8988T (cell line): ENCODE data around the gene ARHGEF7.

Source experiments
- DNase-seq: peaks from one replicate; pipeline ENCODE4 v3.0.0; 2011

The ARHGEF7 gene

GRCh38 chr13:111202156-111202621 lies 87.1 kb downstream of the ARHGEF7 start:
- DNase-seq = no peak

- DNase-seq = no peak
These were observed 87.6 kb downstream of the ARHGEF7 start for GRCh38 chr13:111202745-111203144.

GRCh38 chr13:111203736-111204389 lies 88.8 kb downstream of the ARHGEF7 start:
- no peak for DNase-seq

- DNase-seq = no peak
These were observed 89.5 kb downstream of the ARHGEF7 start for GRCh38 chr13:111204438-111205177.

DNA sequence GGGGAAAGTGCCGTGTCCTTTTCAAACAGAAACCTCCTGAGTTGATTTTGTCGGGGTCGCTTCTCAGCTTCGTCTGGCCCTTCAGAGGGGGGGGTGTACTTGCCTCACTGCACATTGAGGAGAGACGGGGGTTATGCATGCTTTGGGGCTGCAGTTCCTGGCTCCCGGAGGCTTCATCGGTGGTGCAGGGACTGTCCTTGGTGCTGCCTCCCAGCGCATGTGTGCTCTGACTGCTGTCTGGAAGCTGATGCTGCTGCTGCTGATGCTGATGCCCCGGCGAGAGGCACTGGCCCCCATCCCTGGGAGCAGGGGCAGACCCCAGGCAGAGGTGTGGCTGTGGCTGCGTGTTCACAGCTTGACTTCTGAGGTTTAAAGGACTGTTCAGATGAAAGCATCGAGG lies 91.0 kb downstream of the ARHGEF7 start:
- no peak for DNase-seq

DNA sequence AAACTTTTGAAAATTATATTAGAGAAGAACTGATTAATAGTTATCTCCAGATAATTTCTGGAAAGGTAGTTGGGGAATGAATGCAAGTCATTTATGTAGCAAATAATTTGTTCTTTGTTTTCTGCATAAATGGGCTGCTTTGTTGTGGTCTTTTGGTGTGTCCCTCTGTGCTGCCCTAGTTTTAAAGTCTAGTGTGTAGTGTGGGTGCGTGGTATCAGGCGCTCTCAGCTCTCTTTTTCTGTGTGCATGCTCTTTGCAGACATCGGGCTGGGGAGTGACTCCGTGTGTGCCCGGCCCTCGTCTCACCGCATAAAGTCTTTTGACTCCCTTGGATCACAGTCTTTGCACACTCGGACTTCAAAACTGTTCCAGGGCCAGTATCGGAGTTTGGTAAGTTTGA lies 94.5 kb downstream of the ARHGEF7 start:
- no peak for DNase-seq

DNA sequence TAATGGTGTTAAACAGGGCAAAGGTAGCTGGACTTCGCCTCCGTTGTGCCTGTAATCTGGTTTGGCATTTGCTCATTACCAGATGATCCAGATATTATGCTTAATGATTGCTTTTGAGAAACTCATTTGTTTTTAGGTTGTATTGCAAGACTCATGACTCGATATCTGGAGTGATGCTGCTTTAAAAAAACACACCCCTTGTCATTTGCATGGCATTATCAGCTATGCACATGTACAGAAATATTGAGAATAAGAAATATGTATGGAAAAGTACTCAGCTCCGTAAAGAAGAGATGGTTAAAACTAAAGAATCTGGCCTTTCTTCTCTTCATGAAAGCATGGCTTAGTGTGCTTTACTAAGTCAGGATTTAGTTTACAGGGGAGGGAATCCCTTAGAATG lies 95.0 kb downstream of the ARHGEF7 start:
- DNase-seq = no peak

- peak; percentile 51 for DNase-seq
These were observed 95.7 kb downstream of the ARHGEF7 start for GRCh38 chr13:111210544-111211469.

DNA sequence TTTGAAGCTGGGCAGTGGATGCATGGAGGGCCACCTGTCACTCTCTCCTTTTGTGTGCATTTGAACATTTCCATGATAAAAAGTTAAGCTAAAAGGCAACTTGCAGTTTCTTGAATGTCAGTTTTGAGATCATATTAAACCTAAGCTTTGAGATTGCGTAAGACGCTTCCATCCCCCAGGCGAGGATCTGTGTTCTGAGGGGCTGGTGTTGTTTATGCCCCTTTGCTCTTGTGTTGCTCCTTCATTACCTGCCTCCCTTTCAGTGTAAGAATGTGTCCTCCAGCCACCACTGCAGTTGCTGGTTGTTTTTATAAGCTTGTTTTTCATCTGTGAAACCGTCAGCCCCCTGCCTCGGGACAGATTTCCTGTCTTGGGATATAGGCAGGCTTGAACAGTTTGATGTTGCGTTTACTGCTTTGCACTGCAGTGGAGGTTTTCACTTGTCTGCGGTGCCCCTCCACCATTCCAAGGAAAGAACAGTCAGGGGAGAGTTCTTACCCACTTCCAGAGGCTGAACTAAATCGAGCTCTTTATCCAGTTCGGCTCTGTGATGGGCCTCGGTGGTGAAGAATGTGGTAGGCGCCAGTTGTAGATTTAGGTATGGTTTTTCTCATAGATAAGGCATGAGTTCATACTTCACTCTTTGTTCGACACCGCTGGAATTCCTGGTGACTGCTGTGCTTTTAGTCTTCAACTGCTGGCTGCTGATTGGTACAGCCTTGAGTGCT lies 96.8 kb downstream of the ARHGEF7 start:
- DNase-seq = no peak

DNA sequence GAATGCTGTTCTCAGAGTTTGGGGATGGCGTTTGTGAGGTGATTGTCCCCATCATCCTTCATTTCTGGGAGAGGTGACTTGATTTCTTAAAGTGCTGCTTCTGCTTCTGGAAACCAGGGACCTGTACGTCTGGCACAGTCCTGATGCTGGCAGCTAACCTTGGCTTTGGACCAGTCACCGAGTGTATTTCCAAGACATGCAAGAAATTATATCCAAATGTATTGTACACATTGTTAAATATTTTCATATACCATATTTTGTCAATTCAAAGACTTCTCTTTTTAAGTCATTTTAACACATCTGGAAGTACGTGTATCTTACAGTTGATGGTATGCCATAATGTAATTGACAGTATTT lies 97.4 kb downstream of the ARHGEF7 start:
- DNase-seq = no peak

- DNase-seq = no peak
These were observed 99.0 kb downstream of the ARHGEF7 start for GRCh38 chr13:111213964-111214726.

- DNase-seq = no peak
These were observed 100.3 kb downstream of the ARHGEF7 start for GRCh38 chr13:111215081-111216047.

DNA sequence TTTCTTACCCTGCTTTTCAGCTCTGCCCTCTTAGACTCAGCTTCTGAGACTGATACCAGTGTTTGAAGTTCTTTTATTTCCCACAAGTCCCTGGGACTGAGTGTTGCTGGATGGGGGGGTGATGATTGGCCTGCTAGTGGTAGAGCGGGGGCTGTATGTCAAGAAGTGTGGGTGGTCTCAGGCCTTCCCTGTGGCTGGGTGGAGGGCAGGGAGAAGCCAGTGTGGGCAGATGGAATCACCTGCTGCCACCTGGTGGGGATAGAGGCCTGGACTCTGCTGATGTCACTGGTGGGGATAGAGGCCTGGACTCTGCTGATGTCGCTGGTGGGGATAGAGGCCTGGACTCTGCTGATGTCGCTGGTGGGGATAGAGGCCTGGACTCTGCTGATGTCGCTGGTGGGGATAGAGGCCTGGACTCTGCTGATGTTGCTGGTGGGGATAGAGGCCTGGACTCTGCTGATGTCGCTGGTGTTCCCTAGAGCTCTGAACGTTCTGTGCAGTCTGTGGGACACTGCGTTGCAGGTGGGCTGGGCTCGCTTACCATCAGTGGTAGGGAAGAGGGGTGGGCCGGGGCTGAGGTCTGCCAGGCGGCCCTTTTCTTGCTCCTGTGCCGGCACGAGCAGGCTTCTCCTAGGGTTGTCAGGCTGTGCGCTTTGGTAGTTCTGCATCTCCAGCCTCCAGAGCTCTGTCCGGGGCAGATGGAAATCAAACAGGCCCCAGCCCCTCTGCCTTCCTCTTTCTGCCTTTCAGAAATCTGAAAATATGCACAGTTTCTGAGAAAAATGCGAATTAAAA lies 101.3 kb downstream of the ARHGEF7 start:
- DNase-seq = peak; percentile 54

GRCh38 chr13:111217641-111218040 lies 102.5 kb downstream of the ARHGEF7 start:
- no peak for DNase-seq

GRCh38 chr13:111219280-111219679 lies 104.2 kb downstream of the ARHGEF7 start:
- DNase-seq = no peak

GRCh38 chr13:111219950-111220349 lies 104.8 kb downstream of the ARHGEF7 start:
- DNase-seq = no peak

- DNase-seq = no peak
These were observed 110.1 kb downstream of the ARHGEF7 start for GRCh38 chr13:111225166-111225565.

DNA sequence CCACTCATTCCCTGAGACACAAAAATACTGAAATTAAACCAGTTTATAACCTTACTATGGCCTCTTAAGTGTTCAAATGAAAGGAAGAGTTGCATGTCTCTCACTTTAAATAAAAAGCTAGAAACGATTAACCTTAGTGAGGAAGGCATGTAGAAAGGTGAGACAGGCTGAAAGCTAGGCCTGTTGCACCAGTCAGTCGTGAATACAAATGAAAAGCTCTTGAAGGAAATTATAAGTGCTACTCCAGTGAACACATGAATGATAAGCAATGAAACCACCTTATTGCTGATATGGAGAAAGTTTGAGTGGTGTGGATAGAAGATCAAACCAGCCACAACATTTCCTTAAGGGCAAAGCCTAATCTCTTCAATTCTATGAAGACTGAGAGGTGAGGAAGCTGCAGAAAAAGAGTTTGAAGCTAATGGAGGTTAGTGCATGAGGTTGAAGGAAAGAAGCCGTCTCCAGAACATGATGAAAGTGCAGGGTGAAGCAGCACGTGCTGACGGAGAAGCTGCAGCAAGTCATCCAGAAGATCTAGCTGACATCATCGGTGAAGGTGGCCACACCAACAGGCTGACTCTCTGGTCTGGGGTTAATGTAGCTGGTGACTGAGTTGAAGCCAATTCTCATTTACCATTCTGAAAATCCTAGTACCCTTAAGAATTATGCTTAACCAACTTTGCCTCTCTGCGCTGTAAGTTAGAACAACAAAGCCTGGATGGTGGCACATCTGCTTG lies 110.9 kb downstream of the ARHGEF7 start:
- no peak for DNase-seq

DNA sequence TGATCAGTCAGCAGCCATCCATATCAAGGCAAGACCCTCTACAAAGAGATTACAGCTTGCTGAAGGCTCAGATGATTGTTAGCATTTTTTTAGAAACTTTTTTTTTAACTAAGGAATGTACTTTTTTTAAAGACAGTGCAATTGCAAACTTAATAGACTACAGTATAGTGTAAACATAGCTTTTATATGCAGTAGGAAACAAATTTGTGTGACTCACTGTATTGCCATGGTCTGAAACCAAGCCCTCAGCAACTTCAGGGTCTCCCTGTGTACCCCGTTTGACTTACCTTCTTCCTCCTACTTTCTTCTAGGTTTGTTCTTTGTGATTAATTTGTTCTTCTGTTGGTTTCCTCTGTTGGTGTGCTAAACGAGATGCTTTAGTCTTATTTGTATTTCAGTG lies 112.3 kb downstream of the ARHGEF7 start:
- DNase-seq = no peak
